Hepatocyte (in vitro differentiated cells): ENCODE results near the gene C1QTNF9B. TPM values are rescaled to one million over a fixed set of nuclear protein-coding genes. Genes with fewer than 3 reads are reported as not detected.

Source experiments
- DNase-seq: peaks from one replicate; pipeline ENCODE4 v3.0.0-alpha.2; 2016; ENCODE audit warnings: low spot score
- H2AFZ ChIP-seq: fragments of 200-600 bp; sonication (generic); 2 replicates; pipeline ENCODE4 v1.6.0; 2016; ENCODE audit warnings: antibody characterized with exemption, mild to moderate bottlenecking
- H3K27ac ChIP-seq: fragments of 200-600 bp; sonication (generic); 2 replicates; pipeline ENCODE4 v1.5.1; 2016; ENCODE audit warnings: mild to moderate bottlenecking
- H3K27me3 ChIP-seq: fragments of 200-600 bp; sonication (generic); 2 replicates; pipeline ENCODE4 v1.6.1; 2016
- H3K36me3 ChIP-seq: fragments of 200-600 bp; sonication (generic); replicated peaks from 2 replicates; pipeline ENCODE4 v1.5.1; 2016; ENCODE audit warnings: low read depth; ENCODE audit not compliant: insufficient read depth
- H3K4me1 ChIP-seq: fragments of 200-600 bp; sonication (generic); 2 replicates; pipeline ENCODE4 v1.5.1; 2016; ENCODE audit warnings: mild to moderate bottlenecking, moderate library complexity; ENCODE audit not compliant: insufficient read depth
- H3K4me2 ChIP-seq: fragments of 200-600 bp; sonication (generic); 2 replicates; pipeline ENCODE4 v1.6.0; 2016
- H3K4me3 ChIP-seq: fragments of 200-600 bp; sonication (generic); 2 replicates; pipeline ENCODE4 v1.5.1; 2016; ENCODE audit warnings: mild to moderate bottlenecking
- H3K79me2 ChIP-seq: fragments of 200-600 bp; sonication (generic); 2 replicates; pipeline ENCODE4 v1.6.0; 2017; ENCODE audit warnings: mild to moderate bottlenecking
- H3K9me2 ChIP-seq: fragments of 200-600 bp; sonication (generic); replicated peaks from 2 replicates; pipeline ENCODE4 v1.6.0; 2017; ENCODE audit warnings: mild to moderate bottlenecking; ENCODE audit not compliant: insufficient read depth
- H3K9me3 ChIP-seq: fragments of 200-600 bp; sonication (generic); 2 replicates; pipeline ENCODE4 v1.5.1; 2016; ENCODE audit warnings: low read depth, mild to moderate bottlenecking
- H4K20me1 ChIP-seq: fragments of 200-600 bp; sonication (generic); 2 replicates; pipeline ENCODE4 v1.6.0; 2016; ENCODE audit warnings: mild to moderate bottlenecking; ENCODE audit not compliant: insufficient read depth, poor library complexity, severe bottlenecking
- CTCF ChIP-seq: fragments of 200-600 bp; sonication (generic); IDR thresholded peaks from 2 replicates; pipeline ENCODE4 v1.5.1; 2016; ENCODE audit warnings: antibody characterized with exemption, mild to moderate bottlenecking; ENCODE audit not compliant: poor library complexity
- EZH2 ChIP-seq: fragments of 200-600 bp; sonication (generic); IDR thresholded peaks from 2 replicates; pipeline ENCODE4 v1.6.1; 2016; ENCODE audit warnings: antibody characterized with exemption, mild to moderate bottlenecking, borderline replicate concordance
- EZH2phosphoT487 ChIP-seq: fragments of 200-600 bp; sonication (generic); IDR thresholded peaks from one replicate; pipeline ENCODE4 v1.6.1; 2018; ENCODE audit warnings: antibody characterized with exemption, mild to moderate bottlenecking, low read depth, moderate library complexity; ENCODE audit not compliant: unreplicated experiment, severe bottlenecking
- WGBS: methylation state at CpG from one replicate; pipeline ENCODE4 v1.1.6; 2016; ENCODE audit warnings: low lambda C conversion rate; ENCODE audit errors: missing lambda C conversion rate; 5-methylcytosine and 5-hydroxymethylcytosine counted together
- polyA plus RNA-seq: library from polyadenylated mRNA; unstranded; fragments of >200 nt; fragmentation: Nextera tagmentation; extraction: Ambion mirVana; gene quantifications from 2 replicates; pipeline ENCODE4 v1.2.1, GENCODE V29; 2016
- total RNA-seq: library from RNA; depleted of rRNA; stranded (reverse); fragments of >200 nt; gene quantifications from 2 replicates; pipeline ENCODE4 v1.2.3, GENCODE V29; 2014

C1QTNF9B gene
- total and polyA plus RNA-seq, 2 experiments from 2014 or later, result 0.29 TPM; not detected in 1

DNA sequence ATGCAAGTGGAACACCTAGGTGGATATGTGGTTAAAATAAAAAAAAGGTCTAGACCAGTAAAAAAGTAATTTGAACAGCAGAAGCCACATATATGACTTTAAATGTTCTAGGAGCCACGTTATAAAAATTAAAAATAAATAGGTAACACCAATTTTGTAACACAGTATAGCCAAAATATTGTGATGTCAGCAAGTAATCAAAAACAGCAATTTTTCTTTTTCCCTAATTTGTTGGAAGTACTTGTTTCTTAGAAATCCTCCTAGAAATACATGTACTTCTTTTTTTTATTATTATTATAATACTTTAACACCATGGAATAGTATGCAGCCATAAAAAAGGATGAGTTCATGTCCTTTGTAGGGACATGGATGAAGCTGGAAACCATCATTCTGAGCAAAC is 25.7 kb upstream of the C1QTNF9B start:
- peaks cover 5% of the 10 kb centered on the region for H3K27me3 ChIP-seq
- no peak overlapping the region for H3K4me3 ChIP-seq
- no peaks in the 10 kb centered on the region for H4K20me1 ChIP-seq
- no peak for DNase-seq
- WGBS, result 61% methylated on average over 1 of the region's 1 CpG
- no peaks in the 10 kb centered on the region for H3K36me3 ChIP-seq
- H3K9me2 ChIP-seq, result no peaks in the 10 kb centered on the region
- no peaks in the 10 kb centered on the region for H3K79me2 ChIP-seq
- H3K9me3 ChIP-seq, result no peaks in the 10 kb centered on the region
- H3K27ac ChIP-seq, result no peak overlapping the region
- no peak overlapping the region for H2AFZ ChIP-seq
- no peak overlapping the region for H3K4me2 ChIP-seq
- TF ChIP-seq CTCF (no peak), EZH2phosphoT487 (no peak), EZH2 (no peak)
- no peaks in the 10 kb centered on the region for H3K4me1 ChIP-seq

DNA sequence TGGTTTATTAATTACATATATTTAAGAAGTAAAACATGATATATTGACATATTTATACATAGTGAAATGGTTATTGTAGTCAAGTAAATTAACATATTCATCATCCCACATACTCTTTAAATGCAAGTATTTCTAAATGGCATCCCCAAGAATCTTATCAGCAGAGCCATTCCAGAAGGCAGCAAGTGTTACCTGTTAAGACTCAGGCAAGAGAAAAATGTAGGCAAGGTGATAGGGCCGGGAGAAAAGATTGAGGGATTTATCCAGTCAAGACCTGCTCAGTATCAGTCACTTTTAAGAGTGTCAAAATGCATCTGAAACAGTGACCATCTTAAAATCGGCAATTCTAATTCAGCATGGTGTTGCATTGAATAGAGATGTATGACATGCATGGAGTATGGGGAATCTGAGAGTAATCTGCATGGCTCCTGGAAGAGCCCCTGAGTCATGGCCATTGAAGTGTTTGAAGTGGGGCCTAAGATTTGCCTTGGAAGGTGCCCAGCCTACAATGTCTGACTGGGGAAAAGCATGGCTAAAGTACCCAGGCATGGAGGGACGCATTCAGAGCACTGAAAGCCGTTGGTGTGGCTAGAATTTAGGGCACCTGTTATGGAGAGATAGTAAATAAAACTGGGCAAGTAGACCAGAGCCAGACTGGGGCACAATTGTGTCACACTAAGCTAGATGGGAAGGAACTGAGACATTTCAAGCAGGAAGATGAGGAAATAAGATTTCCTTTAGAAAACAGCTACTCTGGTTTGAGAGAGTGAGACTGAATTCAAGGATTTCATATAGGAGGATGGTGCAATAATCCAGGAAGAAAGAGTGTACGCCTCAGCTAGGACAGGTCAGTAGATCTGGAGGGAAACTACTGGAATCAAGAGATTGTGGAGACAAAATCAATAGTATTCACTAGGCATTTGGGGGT is 25.0 kb upstream of the C1QTNF9B start:
- no peaks in the 10 kb centered on the region for H4K20me1 ChIP-seq
- peaks cover 5% of the 10 kb centered on the region for H3K27me3 ChIP-seq
- TF ChIP-seq EZH2phosphoT487 (no peak), EZH2 (no peak), CTCF (no peak)
- no peaks in the 10 kb centered on the region for H3K4me1 ChIP-seq
- H3K79me2 ChIP-seq, result no peaks in the 10 kb centered on the region
- no peaks in the 10 kb centered on the region for H3K9me3 ChIP-seq
- H3K27ac ChIP-seq, result no peak overlapping the region
- H3K36me3 ChIP-seq, result no peaks in the 10 kb centered on the region
- DNase-seq, result no peak
- 72% methylated on average over 5 of the region's 5 CpGs for WGBS
- no peak overlapping the region for H3K4me3 ChIP-seq
- no peaks in the 10 kb centered on the region for H3K9me2 ChIP-seq
- H3K4me2 ChIP-seq, result no peak overlapping the region
- no peak overlapping the region for H2AFZ ChIP-seq

GRCh38 chr13:23921451-23921888 is 24.2 kb upstream of the C1QTNF9B start:
- WGBS, result 8% methylated on average over 2 of the region's 2 CpGs

More at GRCh38 chr13:23921451-23921888, 24.2 kb upstream of the C1QTNF9B start:
- Histone ChIP-seq H3K27me3 (peaks cover 5% of the 10 kb centered on the region), H3K4me3 (no peak overlapping the region), H3K36me3 (no peaks in the 10 kb centered on the region), H3K9me3 (no peaks in the 10 kb centered on the region), H3K9me2 (no peaks in the 10 kb centered on the region), H3K4me2 (no peak overlapping the region), H3K79me2 (no peaks in the 10 kb centered on the region), H2AFZ (no peak overlapping the region), H3K4me1 (no peaks in the 10 kb centered on the region), H4K20me1 (no peaks in the 10 kb centered on the region), H3K27ac (no peak overlapping the region)
- DNase-seq, result peak; percentile 72
- TF ChIP-seq EZH2 (no peak), CTCF (peak; percentile 84), EZH2phosphoT487 (no peak)
